Measurements from ENCODE around the gene SHBG. TPM values are rescaled to one million over a fixed set of nuclear protein-coding genes. Genes with fewer than 3 reads are reported as not detected.

Gene SHBG
- total RNA-seq, 1 experiment from 2014 or later, result not detected

DNA sequence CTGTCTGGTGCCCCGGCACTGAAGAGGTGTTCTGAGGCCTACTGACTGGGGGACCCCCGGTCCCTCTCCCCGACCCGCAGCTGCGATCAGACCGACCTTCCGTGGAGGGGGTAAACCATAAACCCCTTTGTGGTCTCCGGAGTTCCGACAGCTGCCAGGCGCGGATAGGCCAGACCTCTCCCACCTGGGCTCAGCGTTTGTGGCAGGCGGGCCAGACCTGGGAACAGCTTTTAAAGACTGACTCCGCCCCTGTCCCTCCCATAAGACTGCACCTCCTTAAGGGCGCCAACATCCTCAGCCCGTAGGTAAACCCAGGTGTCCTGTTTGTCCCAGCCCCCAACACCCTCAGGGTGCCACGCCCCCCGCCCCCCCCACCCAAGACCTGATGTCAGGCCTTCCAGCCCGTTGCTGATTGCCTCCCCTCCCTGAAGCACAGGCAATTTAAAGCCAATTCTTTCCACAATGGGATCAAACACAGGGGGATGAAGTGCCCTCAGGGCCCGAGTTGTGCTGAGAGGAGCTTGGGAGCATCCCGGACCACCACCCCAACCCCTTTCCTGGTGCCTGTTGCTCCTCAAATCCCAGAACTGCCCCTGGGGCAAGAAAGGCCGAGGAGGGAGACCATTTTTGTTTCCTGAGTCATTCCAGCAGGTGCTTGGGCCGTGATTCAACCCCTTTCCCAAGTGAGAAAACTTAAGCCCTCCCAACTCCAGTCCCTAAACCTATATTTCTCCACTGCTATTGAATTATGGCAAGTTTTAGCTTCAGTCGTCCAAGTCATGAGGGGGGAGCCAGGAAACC lies 39.8 kb upstream of the SHBG start, which contains the start of gene SOX15:
Gene SOX15 (minus strand): TSS at position 204 of the 801 bp plus-strand sequence. CDS start 418 bp downstream, outside the sequence.
- no peak within 1 kb of the TSS for H3K4me3 ChIP-seq (replicated peaks in 1 of 2; ENCODE audit: low read depth in 1 of 2, low read length in 2 of 2)
- H3K27ac ChIP-seq (ENCODE audit: low read depth, low read length), result peak within 1 kb of the TSS; percentile 33
- no peaks in the 10 kb centered on the region for H3K9me3 ChIP-seq (ENCODE audit: control insufficient read depth in 1 of 2, insufficient read depth in 1 of 2, low read depth in 1 of 2, low read length in 2 of 2)
- intact Hi-C loops (cut with micrococcal nuclease), result no loop called here
- no peaks in the 10 kb centered on the region for H3K27me3 ChIP-seq (ENCODE audit: insufficient read depth, low read length)
- H2AFZ ChIP-seq (ENCODE audit: low read depth, low read length, poor library complexity, severe bottlenecking), result no peak within 1 kb of the TSS
- H3K79me2 ChIP-seq (ENCODE audit: insufficient read depth, low read length), result peaks cover 19% of the 10 kb centered on the region
- ATAC-seq, result peak; percentile 5; the same call in 1 of the 2 replicates
- H3K4me2 ChIP-seq (ENCODE audit: low read length), result peak within 1 kb of the TSS; percentile 24
- no TSS peak for BruUV-seq (replicated peaks)
- TF ChIP-seq FOSL1 (IDR thresholded peaks at IDR 0.05; ENCODE audit: low read depth) (no peak), YY1 (IDR thresholded peaks at IDR 0.05; ENCODE audit: extremely low read depth, insufficient replicate concordance, low read depth, low read length) (no peak), TCF7L2 (IDR thresholded peaks at IDR 0.05; ENCODE audit: borderline replicate concordance, extremely low read depth, insufficient read depth, insufficient read length) (no peak), POLR2AphosphoS5 (IDR thresholded peaks at IDR 0.05; ENCODE audit: low read depth, low read length) (0 out of 2 replicates have a peak, but pooled peaks have one; percentile 16)
- TF ChIP-seq, protein P1, sequence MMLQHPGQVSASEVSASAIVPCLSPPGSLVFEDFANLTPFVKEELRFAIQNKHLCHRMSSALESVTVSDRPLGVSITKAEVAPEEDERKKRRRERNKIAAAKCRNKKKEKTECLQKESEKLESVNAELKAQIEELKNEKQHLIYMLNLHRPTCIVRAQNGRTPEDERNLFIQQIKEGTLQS (IDR thresholded peaks at IDR 0.05), result no peak
- H3K9ac ChIP-seq (ENCODE audit: low read length), result peak within 1 kb of the TSS; percentile 18; the same call in 1 of the 2 replicates
- RAD21 ChIA-PET (ENCODE audit: low non-redundant PET in 1 of 2, low total read pairs in 2 of 2, uncharacterized antibody in 2 of 2, unreplicated experiment in 2 of 2), result no interaction called here
- CTCF ChIA-PET, result no interaction called here
- POLR2A ChIA-PET, result interaction anchor here (0.6 kb wide), 2 partner anchors 97 to 635 kb away, joined by 3 read pairs; partner anchors contain the start of gene TP53
- H3K36me3 ChIP-seq (ENCODE audit: control insufficient read depth in 1 of 2, insufficient read depth in 2 of 2, low read length in 2 of 2), result peaks cover 40 to 47% of the 10 kb centered on the region in 2 experiments; a peak in 3 of 4 replicates
- H3K4me1 ChIP-seq (ENCODE audit: control insufficient read depth in 1 of 2, insufficient read depth in 2 of 2, low read length in 2 of 2), result peaks cover under 1 to 29% of the 10 kb centered on the region in 2 experiments; a peak in 3 of 4 replicates
- no peaks in the 10 kb centered on the region for H4K20me1 ChIP-seq (ENCODE audit: insufficient read depth)
- DNase-seq (ENCODE audit: low read depth, low spot score), result no peak
- no peaks in the 10 kb centered on the region for H3K9me2 ChIP-seq (ENCODE audit: insufficient read depth)

DNA sequence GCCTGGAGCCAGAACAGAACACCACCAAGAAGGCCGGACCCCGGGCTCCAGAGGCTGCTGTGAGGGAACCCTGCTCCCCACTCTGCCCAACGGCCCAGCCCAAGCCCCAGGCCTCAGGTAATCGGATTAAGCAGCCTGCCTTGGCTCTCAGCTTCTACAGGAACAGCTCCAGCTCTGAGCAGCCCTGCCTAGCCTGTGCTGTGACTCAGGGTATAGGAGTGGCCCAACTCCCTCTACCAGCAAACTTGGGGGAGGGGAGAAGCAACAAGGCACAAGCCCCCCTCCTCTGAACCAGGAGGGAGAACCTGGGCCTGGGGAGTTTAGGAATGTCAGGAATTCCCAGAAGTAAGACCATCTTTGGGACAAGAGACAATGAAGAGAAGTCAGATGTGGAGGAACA lies 39.2 kb upstream of the SHBG start:
- H3K79me2 ChIP-seq (ENCODE audit: insufficient read depth, low read length), result peaks cover 13% of the 10 kb centered on the region
- H3K4me3 ChIP-seq (replicated peaks in 1 of 2; ENCODE audit: low read depth in 1 of 2, low read length in 2 of 2), result no peak overlapping the region
- no peak for DNase-seq (ENCODE audit: low read depth, low spot score)
- BruUV-seq (replicated peaks), result no TSS peak
- RAD21 ChIA-PET (ENCODE audit: low non-redundant PET in 1 of 2, low total read pairs in 2 of 2, uncharacterized antibody in 2 of 2, unreplicated experiment in 2 of 2), result no interaction called here
- H3K27me3 ChIP-seq (ENCODE audit: insufficient read depth, low read length), result no peaks in the 10 kb centered on the region
- peak overlapping the region; percentile 33; the same call in 1 of the 2 replicates for H3K27ac ChIP-seq (ENCODE audit: low read depth, low read length)
- POLR2A ChIA-PET, result interaction anchor here (0.6 kb wide), 2 partner anchors 96 to 634 kb away, joined by 3 read pairs; partner anchors contain the start of gene TP53
- no peak overlapping the region for H2AFZ ChIP-seq (ENCODE audit: low read depth, low read length, poor library complexity, severe bottlenecking)
- H3K9me3 ChIP-seq (ENCODE audit: control insufficient read depth in 1 of 2, insufficient read depth in 1 of 2, low read depth in 1 of 2, low read length in 2 of 2), result no peaks in the 10 kb centered on the region
- peaks cover 43 to 54% of the 10 kb centered on the region in 2 experiments; a peak in 3 of 4 replicates for H3K36me3 ChIP-seq (ENCODE audit: control insufficient read depth in 1 of 2, insufficient read depth in 2 of 2, low read length in 2 of 2)
- H3K9ac ChIP-seq (ENCODE audit: low read length), result peak overlapping the region; percentile 18; the same call in 1 of the 2 replicates
- peak; percentile 33; the same call in 1 of the 2 replicates for ATAC-seq
- CTCF ChIA-PET, result no interaction called here
- no peaks in the 10 kb centered on the region for H4K20me1 ChIP-seq (ENCODE audit: insufficient read depth)
- TF ChIP-seq SIN3A (IDR thresholded peaks at IDR 0.05; ENCODE audit: low read depth) (no peak), POLR2A (IDR thresholded peaks at IDR 0.05; ENCODE audit: borderline replicate concordance, extremely low read depth, insufficient read depth, insufficient read length) (no peak), EZH2 (IDR thresholded peaks at IDR 0.05) (no peak), TCF7L2 (IDR thresholded peaks at IDR 0.05; ENCODE audit: borderline replicate concordance, extremely low read depth, insufficient read depth, insufficient read length) (no peak), FOSL1 (IDR thresholded peaks at IDR 0.05; ENCODE audit: low read depth) (no peak), RAD21 (IDR thresholded peaks at IDR 0.05; ENCODE audit: low read depth) (no peak)
- TF ChIP-seq, protein P2, sequence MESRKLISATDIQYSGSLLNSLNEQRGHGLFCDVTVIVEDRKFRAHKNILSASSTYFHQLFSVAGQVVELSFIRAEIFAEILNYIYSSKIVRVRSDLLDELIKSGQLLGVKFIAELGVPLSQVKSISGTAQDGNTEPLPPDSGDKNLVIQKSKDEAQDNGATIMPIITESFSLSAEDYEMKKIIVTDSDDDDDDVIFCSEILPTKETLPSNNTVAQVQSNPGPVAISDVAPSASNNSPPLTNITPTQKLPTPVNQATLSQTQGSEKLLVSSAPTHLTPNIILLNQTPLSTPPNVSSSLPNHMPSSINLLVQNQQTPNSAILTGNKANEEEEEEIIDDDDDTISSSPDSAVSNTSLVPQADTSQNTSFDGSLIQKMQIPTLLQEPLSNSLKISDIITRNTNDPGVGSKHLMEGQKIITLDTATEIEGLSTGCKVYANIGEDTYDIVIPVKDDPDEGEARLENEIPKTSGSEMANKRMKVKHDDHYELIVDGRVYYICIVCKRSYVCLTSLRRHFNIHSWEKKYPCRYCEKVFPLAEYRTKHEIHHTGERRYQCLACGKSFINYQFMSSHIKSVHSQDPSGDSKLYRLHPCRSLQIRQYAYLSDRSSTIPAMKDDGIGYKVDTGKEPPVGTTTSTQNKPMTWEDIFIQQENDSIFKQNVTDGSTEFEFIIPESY (IDR thresholded peaks at IDR 0.05; ENCODE audit: extremely low read depth, insufficient replicate concordance, low read length), result no peak
- TF ChIP-seq, protein P1 (IDR thresholded peaks at IDR 0.05), result no peak
- peak overlapping the region; percentile 24 for H3K4me2 ChIP-seq (ENCODE audit: low read length)
- peaks cover 0 to 23% of the 10 kb centered on the region in 2 experiments; a peak in 3 of 4 replicates for H3K4me1 ChIP-seq (ENCODE audit: control insufficient read depth in 1 of 2, insufficient read depth in 2 of 2, low read length in 2 of 2)
- intact Hi-C loops (cut with micrococcal nuclease), result no loop called here
- H3K9me2 ChIP-seq (ENCODE audit: insufficient read depth), result no peaks in the 10 kb centered on the region
